PC-9 (cell line): Measurements from ENCODE around the gene DPEP2NB.

Experiments used
- CTCF ChIP-seq: fragments of 200-600 bp; sonication (generic); conservative IDR thresholded peaks from 2 replicates; pipeline ENCODE4 v1.6.1; 2017; ENCODE audit warnings: mixed run types, antibody characterized with exemption, mild to moderate bottlenecking, moderate library complexity
- EZH2 ChIP-seq: fragments of 200-600 bp; sonication (generic); IDR thresholded peaks from 2 replicates; pipeline ENCODE4 v1.8.0; 2017; ENCODE audit warnings: antibody characterized with exemption, low read depth

- TF ChIP-seq CTCF (no peak), EZH2 (no peak)
Observed at GRCh38 chr16:67999985-68000384, 15.7 kb downstream of the DPEP2NB start.
